GM08714 (cell line): ENCODE data around the gene LNP1.

Experiments used
- H3K4me3 ChIP-seq: fragments of 200-500 bp; sonication (Bioruptor generic); 2 replicates; pipeline ENCODE4 v1.5.1; 2014; ENCODE audit warnings: mild to moderate bottlenecking, low read length, inconsistent platforms
- ZNF274 ChIP-seq: IDR thresholded peaks from 2 replicates; pipeline ENCODE4 v1.6.1; 2012; ENCODE audit warnings: mild to moderate bottlenecking, low read depth, low read length

The LNP1 gene

DNA sequence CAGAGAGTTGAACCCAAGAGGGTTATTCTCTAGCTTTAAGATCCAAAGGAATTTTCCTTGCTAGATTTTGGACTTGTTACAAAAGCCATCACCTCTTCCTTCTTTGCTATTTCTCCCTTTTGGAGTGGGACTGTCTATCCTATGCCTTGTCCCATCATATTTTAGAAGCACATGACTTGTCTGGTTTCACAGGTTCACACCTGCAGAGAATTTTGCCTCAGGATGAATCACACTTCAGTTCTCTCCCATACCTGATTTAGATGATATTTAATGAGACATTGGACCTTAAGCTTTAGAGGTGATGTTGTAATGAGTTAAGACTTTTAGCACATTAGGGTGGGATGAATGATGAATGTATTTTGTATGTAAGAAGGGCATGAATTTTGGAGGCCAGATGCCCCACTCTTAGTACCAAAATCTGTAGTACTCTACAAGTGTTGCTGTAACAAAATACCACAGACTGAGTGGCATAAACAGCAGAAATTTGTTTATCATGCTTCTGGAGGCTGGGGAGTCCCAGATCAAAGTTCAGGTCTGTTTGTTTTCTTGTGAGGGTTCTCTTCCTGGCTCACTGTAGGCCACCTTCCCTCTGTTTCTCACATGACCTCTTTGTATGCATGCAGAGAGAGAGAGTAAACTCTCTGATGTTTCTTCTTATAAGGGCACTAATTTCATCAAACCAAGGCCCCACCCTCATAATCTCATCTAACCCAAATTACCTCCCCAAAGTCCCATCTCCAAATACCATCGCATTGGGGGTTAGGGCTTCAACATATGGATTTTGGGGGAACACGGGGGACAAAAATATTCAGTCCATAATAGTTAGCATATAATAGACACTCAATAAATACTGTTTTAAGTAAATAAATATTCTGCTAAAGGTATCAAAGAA lies 10.0 kb downstream of the LNP1 start:
- TF ChIP-seq ZNF274 = no peak
- H3K4me3 ChIP-seq = no peak overlapping the region

DNA sequence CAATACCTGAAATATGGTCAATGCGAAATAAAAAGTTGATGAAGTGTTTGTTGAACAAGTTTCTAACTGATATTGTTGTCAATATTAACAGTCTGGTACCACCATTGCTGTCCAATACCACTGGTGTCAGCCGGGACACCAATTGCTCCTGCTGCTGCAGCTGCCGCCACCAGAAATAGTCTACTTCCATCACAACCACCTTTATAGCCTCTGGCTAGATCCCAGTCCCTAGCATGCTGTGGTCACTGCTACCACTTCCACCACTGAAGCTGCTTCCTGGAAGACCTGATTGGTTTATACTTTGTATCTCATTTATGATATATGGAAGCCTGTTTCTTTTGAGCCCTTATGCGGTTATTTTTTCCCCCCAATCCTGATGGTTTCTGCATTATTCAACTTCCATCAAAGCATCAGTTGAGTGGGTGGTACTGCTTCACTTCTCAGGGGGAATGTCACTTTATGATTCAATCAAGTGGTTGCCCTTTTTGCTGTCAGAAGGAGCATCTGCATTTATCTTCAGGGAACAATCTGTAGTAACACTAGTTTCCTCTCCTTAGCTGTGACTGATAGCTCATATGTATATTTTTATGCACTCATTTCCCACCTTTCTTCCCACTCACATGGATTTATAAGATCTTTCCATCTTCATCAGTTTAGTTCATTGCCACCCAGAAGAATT lies 11.7 kb downstream of the LNP1 start:
- H3K4me3 ChIP-seq = no peak overlapping the region
- no peak for TF ChIP-seq ZNF274

- no peak for TF ChIP-seq ZNF274
- H3K4me3 ChIP-seq = no peak overlapping the region
These were observed 12.3 kb downstream of the LNP1 start for GRCh38 chr3:100413613-100414012.

- no peak overlapping the region for H3K4me3 ChIP-seq
- TF ChIP-seq ZNF274 = no peak
These were observed 14.8 kb downstream of the LNP1 start for GRCh38 chr3:100416176-100416575.

GRCh38 chr3:100416863-100417262 lies 15.5 kb downstream of the LNP1 start:
- H3K4me3 ChIP-seq = no peak overlapping the region
- no peak for TF ChIP-seq ZNF274

- no peak overlapping the region for H3K4me3 ChIP-seq
- TF ChIP-seq ZNF274 = no peak
These were observed 18.1 kb downstream of the LNP1 start for GRCh38 chr3:100419406-100419805.

- no peak overlapping the region for H3K4me3 ChIP-seq
- TF ChIP-seq ZNF274 = no peak
These were observed 19.5 kb downstream of the LNP1 start for GRCh38 chr3:100420885-100421284.

- TF ChIP-seq ZNF274 = no peak
These were observed 22.3 kb downstream of the LNP1 start for GRCh38 chr3:100423611-100424010.

DNA sequence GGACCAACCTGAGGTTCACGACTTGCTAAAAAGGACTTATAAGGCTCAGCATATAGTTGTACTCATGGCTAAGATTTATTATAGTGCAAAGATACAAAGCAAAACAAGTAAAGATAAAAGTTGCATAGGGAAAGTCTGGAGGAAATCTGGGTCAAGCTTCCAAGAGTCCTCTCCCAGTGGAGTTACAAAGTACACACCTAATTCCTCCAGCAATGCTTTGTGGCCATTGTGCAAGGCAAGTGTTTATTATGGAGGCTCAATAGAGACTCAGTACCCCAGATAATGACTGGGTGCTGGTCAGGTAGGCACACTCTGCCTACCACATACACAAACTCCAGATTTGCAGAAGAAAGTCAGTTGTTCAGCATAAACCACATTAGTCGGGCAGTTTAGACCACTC lies 22.9 kb downstream of the LNP1 start:
- H3K4me3 ChIP-seq = no peak overlapping the region
- no peak for TF ChIP-seq ZNF274

More at GRCh38 chr3:100423611-100424010, 22.3 kb downstream of the LNP1 start:
- H3K4me3 ChIP-seq = no peak overlapping the region

GRCh38 chr3:100425316-100425715 lies 24.0 kb downstream of the LNP1 start:
- no peak overlapping the region for H3K4me3 ChIP-seq
- no peak for TF ChIP-seq ZNF274

DNA sequence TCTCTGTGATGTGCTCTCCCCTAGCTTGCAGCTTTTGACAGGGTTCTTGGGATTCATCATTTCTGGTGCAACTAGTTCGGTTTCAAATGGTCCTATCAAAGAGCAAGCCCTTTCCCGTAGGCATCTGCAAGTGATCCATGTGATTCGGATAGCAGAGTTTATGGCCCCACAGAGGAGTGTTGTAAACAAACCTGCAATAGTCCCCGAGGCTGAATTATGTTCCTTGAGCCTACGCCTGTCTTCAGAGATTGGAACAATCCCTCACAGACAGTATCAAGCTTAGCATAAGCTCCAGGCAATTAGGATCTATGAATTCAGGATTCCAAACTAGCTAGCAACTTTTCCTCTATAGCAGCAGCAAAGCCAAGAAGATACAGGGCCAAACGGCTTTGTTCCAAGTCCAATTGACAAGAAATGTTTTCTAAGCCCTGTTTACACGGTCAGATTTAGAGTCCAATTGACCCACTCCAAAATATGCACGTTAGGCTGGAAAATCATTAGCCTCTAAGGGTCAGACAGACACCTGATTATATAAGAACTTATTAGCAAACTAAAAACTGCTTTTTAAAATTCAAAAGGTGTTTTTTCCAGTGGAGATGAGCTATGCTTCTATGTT lies 24.8 kb downstream of the LNP1 start:
- H3K4me3 ChIP-seq = no peak overlapping the region
- no peak for TF ChIP-seq ZNF274

DNA sequence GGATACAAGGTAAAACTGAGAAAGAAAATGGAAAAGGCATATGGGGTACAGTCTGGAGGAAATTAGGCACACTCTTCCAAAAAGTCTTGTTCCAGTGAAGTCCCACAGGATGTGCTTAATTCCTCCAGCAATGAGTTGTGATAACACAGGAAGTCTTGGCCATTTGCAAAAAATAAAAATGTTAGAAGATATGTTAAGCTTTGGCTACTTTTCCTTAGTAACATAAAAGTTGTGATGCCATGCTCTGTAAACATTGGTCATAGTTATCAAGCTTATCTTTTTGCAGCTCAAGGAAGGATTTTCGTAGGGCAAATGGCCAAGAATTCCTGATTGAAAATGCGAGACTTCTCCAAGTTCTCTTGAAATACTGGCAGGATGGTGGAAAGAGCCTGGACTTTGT lies 26.4 kb downstream of the LNP1 start:
- no peak overlapping the region for H3K4me3 ChIP-seq
- no peak for TF ChIP-seq ZNF274

- no peak overlapping the region for H3K4me3 ChIP-seq
- TF ChIP-seq ZNF274 = no peak
These were observed 27.9 kb downstream of the LNP1 start for GRCh38 chr3:100429187-100429716.

DNA sequence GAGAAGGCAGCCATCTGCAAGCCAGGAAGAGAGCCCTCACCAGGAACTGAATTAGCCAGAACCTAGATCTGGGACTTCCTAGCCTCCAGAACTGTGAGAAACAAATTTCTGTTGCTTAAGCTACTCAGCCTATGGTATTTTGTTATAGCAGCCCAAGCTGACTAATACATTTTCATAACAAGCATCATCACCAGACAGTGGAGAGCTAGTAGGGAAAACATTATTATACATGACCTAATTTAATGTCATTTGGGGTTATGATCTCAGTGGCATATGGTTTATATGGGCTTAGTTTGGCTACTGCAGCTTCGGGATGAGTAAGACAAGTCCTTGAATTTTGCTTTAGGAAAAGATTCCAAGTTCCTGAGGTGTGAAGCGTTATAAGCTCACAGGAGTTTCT lies 35.6 kb downstream of the LNP1 start:
- no peak for TF ChIP-seq ZNF274
- no peak overlapping the region for H3K4me3 ChIP-seq
